ENCODE results near the gene DUS3L. TPM values are rescaled to one million over a fixed set of nuclear protein-coding genes. Genes with fewer than 3 reads are reported as not detected.

Gene DUS3L
- total and polyA plus RNA-seq, 10 donors = 22.7 to 63.9 (median 38.8) TPM

DNA sequence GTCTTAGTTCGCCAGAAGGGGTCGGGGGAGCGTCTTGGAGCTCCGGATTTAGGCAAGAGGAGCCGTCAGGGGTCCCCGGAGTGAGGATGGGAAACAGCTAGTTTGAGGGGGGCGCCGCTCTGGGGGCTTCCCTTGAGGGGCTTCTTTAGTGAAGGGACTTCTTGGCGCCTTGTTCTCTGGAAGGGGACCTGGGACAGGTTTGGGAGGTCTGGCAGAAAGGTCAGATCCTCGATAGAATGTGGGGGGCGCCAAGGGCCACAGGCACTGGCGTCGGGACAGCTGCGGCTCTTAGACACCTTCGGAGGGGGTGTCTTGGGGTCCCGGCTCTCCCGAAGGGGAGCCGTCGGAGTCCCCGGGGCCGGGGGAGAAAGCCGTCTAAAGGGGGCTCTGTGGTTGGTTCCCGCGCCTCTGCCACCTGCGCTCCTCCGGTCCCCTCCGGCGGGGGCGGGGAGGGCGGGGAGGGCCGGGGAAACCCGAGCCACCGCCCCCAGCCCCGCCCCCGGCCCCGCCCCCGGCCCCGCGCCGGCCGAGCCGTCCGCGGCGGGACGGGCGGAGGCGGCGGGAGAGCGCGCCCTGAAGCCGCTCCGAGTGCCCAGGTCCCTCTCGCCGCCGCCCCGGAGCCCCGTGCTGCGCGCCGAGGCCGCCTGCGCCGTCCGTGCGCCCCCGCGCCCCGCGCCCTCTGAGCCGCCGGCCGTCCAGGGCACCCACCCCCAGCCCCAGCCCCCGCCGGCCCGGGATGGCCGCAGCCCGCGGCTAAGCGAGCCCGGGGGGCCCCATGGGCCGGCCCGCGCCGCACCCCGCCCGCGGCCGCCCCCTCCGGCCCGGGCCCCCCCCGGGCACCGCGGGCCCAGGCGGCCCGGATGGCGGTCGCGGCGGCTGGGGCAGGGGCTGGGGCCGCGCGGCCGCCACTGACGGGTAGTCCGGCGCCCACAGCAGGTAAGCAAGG is 13.8 kb upstream of the DUS3L start, which contains the start of gene NRTN:
Gene NRTN (plus strand): TSS at position 552 of the 946 bp plus-strand sequence. CDS start 19,099 bp downstream, outside the sequence.
- peak; percentile 82 for DNase-seq
- Histone ChIP-seq H3K4me3 (peak within 1 kb of the TSS; percentile 7 to 62 (median 27)), H3K4me1 (peaks cover 6 to 54% (median 29%) of the 10 kb centered on the region in 6 donors), H3K27me3 (replicated peaks in 1 of 7) (peaks cover 0 to 63% (median 46%) of the 10 kb centered on the region in 7 donors), H3K36me3 (no peaks in the 10 kb centered on the region), H3K9me3 (no peaks in the 10 kb centered on the region), H3K27ac (peak within 1 kb of the TSS in 2 of 8 donors; percentile 16 to 57)
- no peak for TF ChIP-seq POLR2AphosphoS5 (IDR thresholded peaks at IDR 0.05)
- TF ChIP-seq POLR2A (IDR thresholded peaks at IDR 0.05) = no peak
- TF ChIP-seq, protein P1, sequence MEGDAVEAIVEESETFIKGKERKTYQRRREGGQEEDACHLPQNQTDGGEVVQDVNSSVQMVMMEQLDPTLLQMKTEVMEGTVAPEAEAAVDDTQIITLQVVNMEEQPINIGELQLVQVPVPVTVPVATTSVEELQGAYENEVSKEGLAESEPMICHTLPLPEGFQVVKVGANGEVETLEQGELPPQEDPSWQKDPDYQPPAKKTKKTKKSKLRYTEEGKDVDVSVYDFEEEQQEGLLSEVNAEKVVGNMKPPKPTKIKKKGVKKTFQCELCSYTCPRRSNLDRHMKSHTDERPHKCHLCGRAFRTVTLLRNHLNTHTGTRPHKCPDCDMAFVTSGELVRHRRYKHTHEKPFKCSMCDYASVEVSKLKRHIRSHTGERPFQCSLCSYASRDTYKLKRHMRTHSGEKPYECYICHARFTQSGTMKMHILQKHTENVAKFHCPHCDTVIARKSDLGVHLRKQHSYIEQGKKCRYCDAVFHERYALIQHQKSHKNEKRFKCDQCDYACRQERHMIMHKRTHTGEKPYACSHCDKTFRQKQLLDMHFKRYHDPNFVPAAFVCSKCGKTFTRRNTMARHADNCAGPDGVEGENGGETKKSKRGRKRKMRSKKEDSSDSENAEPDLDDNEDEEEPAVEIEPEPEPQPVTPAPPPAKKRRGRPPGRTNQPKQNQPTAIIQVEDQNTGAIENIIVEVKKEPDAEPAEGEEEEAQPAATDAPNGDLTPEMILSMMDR (IDR thresholded peaks at IDR 0.05 in 8 of 11, conservative IDR thresholded peaks at IDR 0.05 in 3 of 11) = no peak
- intact Hi-C loops (cut with DNase I; ENCODE audit: low total_unique reads) = loop anchor here (5.0 kb wide), 1 partner anchor 88 kb away; no protein-coding TSS in a partner anchor
- whole genome bisulfite sequencing, 5 donors = 2 to 12% (median 2%) methylated on average over 10 to 106 of the region's 107 CpGs

DNA sequence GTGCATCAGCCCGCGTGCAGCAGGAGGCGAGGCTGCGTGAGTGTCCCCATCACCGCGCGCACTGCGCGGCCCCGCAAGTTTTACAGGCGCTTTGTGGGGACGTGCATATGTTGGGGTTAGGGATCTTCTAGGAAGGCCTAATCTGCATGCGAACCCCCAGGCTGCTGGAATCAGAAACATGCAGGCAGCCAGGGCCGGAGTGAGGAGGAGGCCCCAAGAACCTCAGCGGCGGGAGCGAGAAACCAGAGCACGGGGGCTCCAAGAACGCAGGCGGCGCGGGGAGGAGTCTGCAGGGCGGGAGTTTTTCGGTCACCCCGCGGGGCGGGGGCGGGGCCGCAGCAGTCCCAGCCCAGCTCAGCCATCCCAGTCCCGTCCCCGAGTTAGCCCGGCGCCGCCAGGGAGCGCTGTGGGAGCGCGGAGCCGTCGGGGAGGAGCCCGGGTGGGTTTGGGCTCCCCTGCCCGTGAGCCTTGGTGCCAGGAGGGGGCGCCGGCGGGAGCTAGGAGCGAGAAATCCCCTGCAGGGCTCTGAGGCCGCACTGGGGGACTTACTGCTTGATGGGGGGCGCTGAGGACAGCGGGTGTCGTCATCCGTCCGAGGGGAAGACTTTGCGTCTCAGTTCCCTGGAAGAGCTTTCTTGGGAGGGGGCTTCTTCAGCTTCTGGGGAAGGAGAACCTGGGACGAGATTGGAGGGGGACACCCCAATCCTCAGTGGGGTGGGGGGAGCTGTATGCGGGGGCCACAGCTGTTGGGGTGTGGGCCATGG is 13.0 kb upstream of the DUS3L start:
- Histone ChIP-seq H3K36me3 (no peaks in the 10 kb centered on the region), H3K27me3 (replicated peaks in 1 of 7) (peaks cover 0 to 71% (median 46%) of the 10 kb centered on the region in 7 donors), H3K4me3 (peak overlapping the region in 7 of 8 donors; percentile 7 to 62 (median 29)), H3K4me1 (peaks cover 6 to 62% (median 32%) of the 10 kb centered on the region in 6 donors), H3K27ac (peak overlapping the region in 1 of 8 donors; percentile 16), H3K9me3 (no peaks in the 10 kb centered on the region)
- peak; percentile 95 for DNase-seq
- WGBS, 5 donors = 0 to 4% (median 1%) methylated on average over 24 to 54 of the region's 54 CpGs
- TF ChIP-seq POLR2AphosphoS5 (IDR thresholded peaks at IDR 0.05) = peak; percentile 44 to 79 (median 65)
- TF ChIP-seq, protein P1 (IDR thresholded peaks at IDR 0.05 in 8 of 11, conservative IDR thresholded peaks at IDR 0.05 in 3 of 11) = peak; percentile 74 to 96 (median 91)
- no peak for TF ChIP-seq POLR2A (IDR thresholded peaks at IDR 0.05)
- intact Hi-C loops (cut with DNase I; ENCODE audit: low total_unique reads) = loop anchor here (5.0 kb wide), 1 partner anchor 88 kb away; no protein-coding TSS in a partner anchor

DNA sequence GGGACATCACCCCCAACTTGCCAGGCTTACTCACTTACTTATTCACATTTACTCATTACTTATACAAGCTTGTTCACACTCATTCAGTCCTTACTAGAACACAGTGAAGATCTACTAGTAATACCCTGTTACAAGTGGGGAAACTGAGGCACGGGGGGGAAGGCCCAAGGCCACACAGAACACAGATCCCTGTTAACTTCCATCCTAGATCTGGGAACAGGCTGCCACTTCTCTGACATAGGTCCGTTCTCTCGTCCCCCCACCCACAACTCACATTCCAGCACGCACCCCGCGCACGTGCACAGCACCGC is 12.4 kb upstream of the DUS3L start:
- peak overlapping the region in 7 of 8 donors; percentile 7 to 62 (median 29) for H3K4me3 ChIP-seq
- intact Hi-C loops (cut with DNase I; ENCODE audit: low total_unique reads) = loop anchor here (5.0 kb wide), 1 partner anchor 89 kb away; no protein-coding TSS in a partner anchor
- H3K9me3 ChIP-seq = no peaks in the 10 kb centered on the region
- H3K27me3 ChIP-seq (replicated peaks in 1 of 7) = peaks cover 0 to 77% (median 46%) of the 10 kb centered on the region in 7 donors
- no peaks in the 10 kb centered on the region for H3K36me3 ChIP-seq
- no peak for DNase-seq
- no peak overlapping the region for H3K27ac ChIP-seq
- 8 to 22% (median 14%) methylated on average over 8 of the region's 8 CpGs for WGBS, 5 donors
- peaks cover 6 to 67% (median 32%) of the 10 kb centered on the region in 6 donors for H3K4me1 ChIP-seq
- no peak for TF ChIP-seq POLR2AphosphoS5 (IDR thresholded peaks at IDR 0.05)
- TF ChIP-seq POLR2A (IDR thresholded peaks at IDR 0.05) = no peak
- TF ChIP-seq, protein P1 (IDR thresholded peaks at IDR 0.05 in 8 of 11, conservative IDR thresholded peaks at IDR 0.05 in 3 of 11) = no peak

Measured in spleen (tissue), 11 donors.